SK-N-SH treated with all-trans-retinoic acid at 6 μM for 48 hours (cell line): ENCODE measurements around the gene POGK.

Source experiments
- ARNTL ChIP-seq: fragments of 450-650 bp; formaldehyde crosslinking; IDR thresholded peaks from 2 replicates; pipeline ENCODE4 v1.5.0; 2020; ENCODE audit warnings: low read depth, mild to moderate bottlenecking, moderate library complexity, borderline replicate concordance
- ZFP30 ChIP-seq: fragments of 450-650 bp; formaldehyde crosslinking; IDR thresholded peaks from 2 replicates; pipeline ENCODE4 v1.5.0; 2022; ENCODE audit warnings: mild to moderate bottlenecking, moderate library complexity
- ZNF565 ChIP-seq: fragments of 450-650 bp; formaldehyde crosslinking; conservative IDR thresholded peaks from 2 replicates; pipeline ENCODE4 v1.5.0; 2020; ENCODE audit warnings: low read depth, mild to moderate bottlenecking, moderate library complexity

DNA sequence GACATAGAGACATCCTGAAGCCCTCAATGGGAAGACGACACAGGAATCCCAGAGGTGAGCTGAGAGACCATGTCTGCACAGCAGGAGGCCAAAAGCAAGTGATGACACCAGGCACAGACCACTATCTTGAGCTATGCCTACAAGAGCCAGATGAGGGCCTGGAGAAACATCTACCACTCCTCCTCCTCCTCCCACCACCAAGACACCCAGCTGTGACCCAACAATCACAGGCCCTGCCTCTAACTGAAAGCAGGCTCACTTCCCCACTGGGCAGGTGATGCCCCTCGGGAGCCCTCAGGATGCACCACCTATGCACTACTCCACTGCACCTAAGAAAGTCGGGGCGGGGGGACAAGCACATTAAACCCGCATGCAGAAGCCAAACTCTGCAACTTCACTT lies 20.3 kb downstream of the POGK start:
- no peak for TF ChIP-seq ZFP30
- TF ChIP-seq ZNF565 (CRISPR knock-in tag) = no peak
- no peak for TF ChIP-seq ARNTL (CRISPR knock-in tag)
